Stimulated activated CD8-positive, alpha-beta memory T cell treated with anti-CD3 and anti-CD28 coated beads, Interleukin-7, amount 100 ng/mL, for 1 hour (primary cell): Measurements from ENCODE around the gene TULP3.

Experiments used
- DNase-seq, 2 donors: peaks; one replicate each; pipeline ENCODE4 v3.0.0-alpha.2; 2020; ENCODE audit warnings: low read depth in 2 of 2

The TULP3 gene

DNA sequence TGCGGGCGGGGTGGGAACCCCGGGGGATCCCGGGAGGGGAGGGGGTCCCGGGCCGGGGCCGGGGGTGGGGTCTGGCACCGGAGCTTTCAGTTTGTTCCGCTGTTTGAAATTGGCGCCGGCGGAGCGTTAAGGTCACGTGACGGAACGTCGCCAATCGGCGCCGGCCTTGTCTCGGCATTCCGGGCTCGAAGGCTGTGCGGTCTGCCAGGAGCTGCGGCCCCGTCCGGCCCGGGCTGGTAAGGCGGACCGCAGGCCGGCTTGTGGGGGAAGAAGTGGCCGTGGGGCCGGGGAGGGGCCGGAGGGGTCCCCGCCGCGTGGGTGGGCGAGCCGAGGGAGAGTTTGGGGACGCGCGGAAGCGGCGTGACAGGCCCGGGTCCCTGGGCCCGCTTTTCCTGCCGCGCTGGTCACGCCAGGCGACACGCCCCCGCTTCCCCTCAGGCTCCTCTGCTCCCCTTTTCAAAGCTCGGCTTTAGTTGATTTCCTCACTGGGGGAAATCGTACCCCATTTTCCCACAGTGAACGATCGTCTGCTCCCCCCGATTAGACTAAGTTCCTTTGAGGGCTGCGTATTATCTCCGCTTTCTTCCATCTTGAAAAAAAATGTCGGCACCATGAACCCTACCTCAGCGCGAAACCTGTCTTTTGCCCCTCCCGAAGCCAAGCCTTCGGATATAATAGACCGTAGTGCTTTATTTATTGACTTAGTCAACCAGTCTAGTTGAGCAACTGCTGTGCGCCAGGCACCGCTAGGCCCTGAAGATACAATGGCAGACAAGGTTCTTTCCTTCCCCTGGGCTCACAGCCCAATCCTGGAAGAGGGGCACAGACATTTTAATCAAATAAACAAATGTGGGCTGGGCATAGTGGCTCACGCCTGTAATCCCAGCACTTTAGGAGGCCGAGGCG, 13.4 kb upstream of the TULP3 start, which contains the start of the genes FOXM1 and RHNO1:
TSS of gene FOXM1 (minus strand) at position 128 of the 906 bp plus-strand sequence. CDS start 2,696 bp downstream, outside the sequence.
TSS of gene RHNO1 (plus strand) at position 177 of the 906 bp plus-strand sequence. CDS start 8,144 bp downstream, outside the sequence.
- peak; percentile 75 to 82 for DNase-seq

DNA sequence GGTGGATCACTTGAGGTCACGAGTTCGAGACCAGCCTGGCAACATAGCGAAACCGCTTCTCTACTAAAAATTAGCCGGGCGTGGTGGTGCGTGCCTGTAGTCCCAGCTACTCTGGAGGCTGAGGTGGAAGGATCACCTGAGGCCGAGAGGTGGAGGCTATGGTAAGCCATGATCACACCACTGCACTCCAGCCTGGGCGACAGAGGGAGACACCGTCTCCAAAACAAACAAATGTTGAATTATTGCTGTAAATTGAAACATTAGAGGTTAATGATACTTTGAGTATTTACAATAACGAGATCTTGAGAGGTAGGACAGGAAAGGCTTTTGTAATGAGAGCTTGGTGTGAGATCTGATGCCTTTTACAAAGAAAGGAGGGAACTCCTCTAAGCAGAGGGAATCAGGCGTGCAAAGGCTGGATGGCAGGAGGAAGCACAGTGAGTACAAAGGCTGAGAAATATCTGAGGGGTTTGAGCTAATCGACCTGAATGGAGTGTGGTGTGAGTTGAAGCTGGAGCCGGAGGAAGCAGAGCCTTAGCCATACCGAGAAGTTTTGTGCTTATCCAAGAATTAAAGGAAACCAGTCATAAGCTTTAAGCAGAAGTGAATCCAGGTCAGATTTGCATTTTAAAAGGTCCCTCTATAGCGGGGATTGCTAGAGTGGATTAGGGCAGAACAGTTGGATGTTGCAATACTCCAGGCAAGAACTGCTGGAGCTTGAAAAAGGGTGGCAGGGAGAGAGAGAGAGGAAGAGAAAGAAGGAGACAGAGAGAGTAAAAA, 12.5 kb upstream of the TULP3 start:
- DNase-seq: no peak

DNA sequence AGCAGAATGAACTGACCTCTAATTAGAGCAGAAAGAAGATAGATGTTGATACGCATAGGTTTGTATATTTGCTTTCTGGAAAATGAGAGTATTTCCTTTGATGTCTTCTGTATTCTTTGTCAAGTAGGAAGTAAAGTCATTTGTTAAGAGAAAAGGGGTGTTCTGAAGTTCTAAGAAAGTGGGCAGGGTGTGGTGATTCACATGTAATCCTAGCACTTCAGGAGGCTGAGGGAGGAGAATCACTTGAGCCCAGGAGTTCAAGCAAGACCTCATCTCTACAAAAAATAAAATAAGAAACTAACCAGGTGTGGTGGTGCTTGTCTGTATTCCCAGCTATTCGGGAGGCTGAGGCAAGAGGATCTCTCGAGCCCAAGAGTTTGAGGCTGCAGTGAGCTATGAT, 10.8 kb upstream of the TULP3 start:
- no peak for DNase-seq

DNA sequence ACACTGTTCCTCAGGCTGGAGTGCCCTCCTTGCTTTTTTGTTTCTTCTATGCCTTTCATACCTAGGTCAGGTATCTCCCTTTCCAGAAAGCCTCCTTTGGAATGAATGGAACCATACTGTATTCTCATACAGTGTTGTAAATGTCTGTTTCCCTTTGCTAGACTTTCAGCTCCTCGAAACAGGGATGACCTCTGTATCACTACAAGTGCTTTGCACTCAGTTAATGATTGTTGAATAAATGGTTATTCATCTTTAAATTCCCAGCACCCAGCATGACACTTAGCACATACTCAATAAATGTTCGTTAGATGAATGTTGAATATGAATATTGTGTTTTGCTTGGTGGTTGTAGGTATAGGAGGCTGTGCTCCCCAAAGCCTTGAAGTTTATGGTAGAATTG, 5.9 kb upstream of the TULP3 start:
- DNase-seq: no peak

DNA sequence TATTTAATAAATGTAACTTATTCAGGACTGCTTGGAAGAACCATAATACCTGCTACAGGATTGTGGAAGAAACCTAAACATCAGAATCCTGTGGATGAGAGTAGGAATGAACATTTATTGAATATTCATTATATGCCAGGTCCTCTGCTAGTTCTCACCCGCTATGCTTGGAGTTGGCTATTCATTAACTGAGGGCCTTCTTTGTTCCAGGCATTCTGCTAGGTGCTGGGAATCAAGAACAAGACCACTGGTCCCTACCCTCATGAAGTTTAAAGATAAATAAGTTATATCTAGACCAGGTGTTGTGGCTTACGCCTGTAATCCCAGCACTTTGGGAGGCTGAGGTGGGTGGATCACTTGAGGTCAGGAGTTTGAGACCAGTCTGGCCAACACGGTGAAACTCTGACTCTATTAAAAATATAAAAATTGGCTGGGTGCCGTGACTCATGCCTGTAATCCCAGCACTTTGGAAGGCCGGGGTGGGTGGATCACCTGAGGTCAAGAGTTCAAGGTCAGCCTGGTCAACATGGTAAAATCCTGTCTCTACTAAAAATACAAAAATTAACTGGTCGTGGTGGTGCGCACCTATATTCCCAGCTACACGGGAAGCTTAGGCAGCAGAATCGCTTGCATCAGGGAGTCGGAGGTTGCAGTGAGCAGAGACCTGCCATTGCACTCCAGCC, 3.8 kb upstream of the TULP3 start:
- DNase-seq: no peak

DNA sequence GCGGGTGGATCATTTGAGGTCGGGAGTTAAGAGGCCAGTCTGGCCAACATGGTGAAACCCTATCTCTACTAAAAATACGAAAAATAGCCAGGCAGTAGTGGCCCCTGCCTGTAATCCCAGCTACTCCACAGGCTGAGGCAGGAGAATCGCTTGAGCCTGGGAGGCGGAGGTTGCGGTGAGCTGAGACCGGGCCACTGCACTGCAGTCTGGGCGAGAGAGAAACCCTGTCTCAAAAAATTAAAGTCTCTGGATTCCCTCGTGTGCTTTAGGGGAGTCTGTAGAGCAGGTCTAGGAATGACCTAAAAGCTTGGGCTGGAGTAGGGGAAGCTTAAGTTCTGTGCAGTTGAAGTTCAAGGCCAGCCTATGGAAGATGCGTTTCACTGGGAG, 697 bp upstream of the TULP3 start:
- DNase-seq: no peak

DNA sequence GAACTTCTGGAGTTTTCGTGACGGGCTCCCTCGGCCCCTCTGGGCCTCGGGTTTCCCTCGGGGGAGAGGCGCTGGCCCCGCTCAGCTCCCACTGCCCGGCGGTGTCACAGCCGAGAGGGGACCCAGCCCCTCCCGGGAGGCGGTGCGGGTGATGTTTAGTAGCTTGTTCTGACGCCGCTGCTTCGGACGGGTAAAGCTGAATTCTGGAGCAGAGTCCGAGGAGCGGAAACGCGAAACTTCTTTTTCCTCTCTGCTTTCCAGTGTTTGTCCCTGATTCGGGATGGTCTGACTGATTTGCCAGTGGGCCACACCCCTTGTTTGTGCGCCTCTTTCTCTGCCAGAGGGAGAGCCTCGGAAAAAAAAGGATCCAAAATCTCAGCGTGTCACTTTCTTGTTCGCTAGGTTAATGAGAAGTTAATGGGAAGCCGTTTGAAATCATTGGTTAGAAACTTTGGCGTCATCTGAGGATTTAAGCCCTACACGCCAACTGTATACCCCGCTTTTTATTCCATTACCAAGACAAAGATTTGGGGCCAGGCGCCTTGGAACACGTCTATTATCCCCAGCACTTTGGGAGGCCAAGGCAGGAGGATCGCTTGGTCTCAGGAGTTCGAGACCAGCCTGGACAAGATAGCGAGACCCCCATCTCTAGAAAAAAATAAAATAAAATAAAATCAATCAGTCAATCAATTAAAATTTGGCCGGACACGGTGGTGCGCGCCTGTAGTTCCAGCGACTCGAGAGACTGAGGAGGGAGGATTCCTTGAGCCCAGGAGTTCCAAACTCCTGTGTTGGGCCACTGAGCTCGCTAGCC, 756 bp downstream of the TULP3 start:
- no peak for DNase-seq

DNA sequence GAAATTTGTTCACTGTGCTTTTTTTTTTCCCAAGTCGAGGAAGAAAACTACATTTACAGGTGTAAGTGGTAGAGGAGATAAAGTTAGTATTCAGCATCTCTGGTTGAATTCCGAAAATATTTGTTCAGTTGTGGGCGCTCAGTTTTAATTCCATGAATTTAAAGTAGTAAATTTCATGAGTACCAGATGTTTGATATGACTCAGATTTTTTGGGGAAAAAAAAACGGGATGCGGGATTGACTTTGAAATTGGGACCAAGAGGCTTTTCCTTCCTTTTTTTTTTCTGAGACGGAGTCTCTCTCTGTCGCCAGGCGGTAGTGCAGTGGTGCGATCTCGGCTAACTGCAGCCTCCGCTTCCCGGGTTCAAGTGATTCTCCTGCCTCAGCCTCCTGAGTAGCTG, 1.6 kb downstream of the TULP3 start:
- no peak for DNase-seq

DNA sequence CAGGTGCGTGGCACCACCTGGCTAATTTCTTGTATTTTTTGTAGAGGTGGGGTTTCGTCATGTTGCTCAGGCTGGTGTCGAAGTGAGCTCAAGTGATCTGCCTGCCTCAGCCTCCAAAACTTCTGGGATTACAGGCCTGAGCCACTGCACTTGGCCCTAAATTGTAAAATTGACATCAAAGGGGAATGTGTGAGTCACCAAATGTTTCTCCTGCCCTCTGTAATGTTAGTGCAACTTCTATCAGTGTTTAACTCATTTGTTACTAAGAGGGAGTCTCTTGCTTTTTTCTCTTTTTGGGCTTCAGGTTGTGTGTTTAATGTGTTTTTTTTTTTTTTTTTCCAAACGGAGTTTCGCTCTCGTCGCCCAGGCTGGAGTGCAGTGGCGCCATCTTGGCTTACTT, 2.3 kb downstream of the TULP3 start:
- no peak for DNase-seq

DNA sequence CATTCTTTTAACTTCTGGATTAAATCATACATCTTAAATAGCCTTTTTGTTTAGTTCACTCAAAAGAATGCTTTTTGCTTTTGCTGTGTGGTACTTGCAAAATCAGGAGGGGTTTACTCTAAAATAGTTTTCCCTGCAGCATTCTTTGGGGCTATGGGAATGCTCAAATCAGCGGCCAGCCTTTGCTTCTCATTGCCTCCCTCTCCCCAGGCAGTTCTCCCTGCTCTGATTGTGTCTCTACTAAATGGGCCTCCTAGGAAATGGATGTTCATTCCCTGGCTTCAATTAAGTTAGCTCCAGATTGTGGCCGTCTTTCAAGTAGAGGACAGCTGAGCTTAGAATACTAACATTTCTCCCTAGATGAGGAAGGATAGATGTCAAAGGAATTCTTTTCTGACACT, 4.4 kb downstream of the TULP3 start:
- no peak for DNase-seq

DNA sequence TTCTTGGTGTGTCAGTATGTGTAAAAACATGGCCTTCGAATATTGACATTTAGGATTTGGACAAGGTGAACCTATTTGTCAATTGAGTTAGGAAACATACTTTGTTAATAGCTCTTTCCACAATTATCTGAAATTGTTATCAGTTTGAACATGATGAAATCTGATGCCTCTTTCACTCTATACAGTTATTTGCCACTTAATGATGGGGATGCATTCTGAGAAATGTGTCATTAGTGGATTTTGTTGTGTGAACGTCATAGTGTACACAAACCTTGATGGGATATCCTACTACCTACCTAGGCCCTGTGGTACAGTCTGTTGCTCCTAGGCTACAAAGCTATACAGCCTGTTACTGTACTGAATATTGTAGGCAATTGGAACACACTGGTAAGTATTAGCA, 4.8 kb downstream of the TULP3 start:
- no peak for DNase-seq

DNA sequence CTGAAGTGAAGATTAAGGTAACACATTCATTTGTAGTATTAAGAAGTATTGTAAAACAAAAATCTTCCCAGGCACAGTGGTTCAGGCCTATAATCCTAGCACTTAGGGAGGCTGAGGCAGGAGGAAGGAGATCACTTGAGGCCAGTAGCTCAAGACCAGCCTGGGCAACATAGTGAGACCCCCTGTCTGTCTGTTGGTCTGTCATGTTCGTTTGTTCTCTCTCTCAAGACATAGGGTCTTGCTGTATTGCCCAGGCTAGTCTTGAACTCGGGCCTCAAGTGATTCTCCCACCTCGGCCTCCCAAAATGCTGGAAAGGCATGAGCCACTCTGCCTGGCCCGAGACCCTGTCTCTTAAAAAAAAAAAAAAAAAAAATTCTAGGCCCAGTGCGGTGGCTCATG, 6.7 kb downstream of the TULP3 start:
- DNase-seq: no peak

DNA sequence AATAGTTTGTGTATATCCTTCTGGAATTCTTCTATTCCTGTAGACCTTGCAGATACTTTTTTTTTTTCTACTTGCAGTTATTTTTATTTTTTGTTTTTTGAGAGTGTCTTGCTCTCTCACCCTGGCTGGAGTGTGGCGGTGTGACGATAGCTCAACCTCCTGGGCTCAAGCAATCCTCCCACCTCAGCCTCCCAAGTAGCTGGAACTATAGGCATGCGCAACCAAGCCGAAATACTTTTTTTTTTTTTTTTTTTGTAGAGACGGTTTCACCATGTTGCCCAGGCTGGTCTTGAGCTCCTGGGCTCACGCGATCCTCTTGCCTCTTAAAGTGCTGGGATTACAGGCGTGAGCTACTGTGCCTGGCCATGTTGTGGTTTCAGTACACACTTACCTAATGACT, 10.0 kb downstream of the TULP3 start:
- DNase-seq: no peak

DNA sequence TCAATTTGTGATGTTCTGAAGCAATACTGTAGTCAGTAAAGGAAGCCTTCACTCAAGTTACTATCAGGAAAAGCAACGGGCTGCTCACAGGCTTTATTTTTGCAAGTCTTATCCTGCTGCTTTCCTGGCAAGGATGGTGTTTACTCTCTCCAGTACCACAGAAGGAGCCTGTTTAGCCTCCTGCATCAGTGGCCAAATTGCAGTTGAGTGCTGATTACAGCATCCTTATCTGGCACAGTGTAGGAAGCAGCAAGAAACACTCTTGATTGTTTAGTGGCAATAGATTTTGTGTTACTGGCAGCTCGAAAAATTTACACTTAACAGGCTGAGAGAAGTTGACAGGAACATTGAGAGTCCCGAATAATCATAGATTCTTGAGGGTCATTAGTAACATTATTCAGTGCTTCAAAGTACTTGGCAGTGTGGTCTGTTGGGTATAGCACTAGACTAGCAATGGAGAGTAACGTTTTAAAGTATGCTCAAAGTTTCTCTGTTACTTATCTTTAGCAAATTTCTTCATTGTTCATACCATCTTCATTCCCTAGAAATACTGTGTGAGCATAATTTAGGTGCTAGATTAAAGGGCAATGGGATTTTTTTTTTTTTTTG, 11.7 kb downstream of the TULP3 start:
- DNase-seq: no peak

DNA sequence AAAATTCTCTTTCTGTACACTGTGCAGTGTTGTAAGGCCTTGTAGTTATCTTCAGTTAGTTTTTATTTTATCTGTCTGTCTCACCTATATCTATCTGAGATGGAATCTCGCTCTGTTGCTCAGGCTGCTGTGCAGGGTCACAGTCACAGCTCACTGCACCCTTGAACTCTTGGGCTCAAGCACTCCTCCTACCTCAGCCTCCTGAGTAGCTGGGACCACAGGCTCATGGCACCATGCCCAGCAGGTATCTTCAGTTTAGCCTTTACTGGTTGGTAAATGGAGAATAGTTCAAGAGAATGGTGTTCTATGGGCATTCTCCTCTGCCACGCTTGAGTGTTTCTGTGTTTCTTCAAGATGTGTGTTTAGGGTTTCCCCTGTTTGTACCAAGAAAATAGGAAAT, 13.6 kb downstream of the TULP3 start:
- no peak for DNase-seq

DNA sequence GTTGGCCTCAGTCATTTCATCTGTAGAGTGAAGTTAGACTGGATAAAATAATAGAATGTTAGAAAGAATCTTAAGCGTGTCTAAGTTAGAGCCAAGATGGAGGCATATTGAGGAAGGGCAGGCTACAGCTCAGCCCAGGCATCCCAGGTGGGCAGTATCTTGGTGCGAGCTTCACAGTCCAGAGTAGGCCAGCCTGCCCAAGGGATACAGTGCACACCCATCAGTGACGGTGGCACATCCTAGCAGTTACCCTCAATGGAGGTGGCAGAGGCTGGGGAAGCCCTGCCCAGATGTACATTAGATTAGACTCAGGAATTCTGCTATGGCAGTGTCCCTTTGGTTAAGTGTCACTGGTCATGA, 21.5 kb downstream of the TULP3 start:
- DNase-seq: no peak

DNA sequence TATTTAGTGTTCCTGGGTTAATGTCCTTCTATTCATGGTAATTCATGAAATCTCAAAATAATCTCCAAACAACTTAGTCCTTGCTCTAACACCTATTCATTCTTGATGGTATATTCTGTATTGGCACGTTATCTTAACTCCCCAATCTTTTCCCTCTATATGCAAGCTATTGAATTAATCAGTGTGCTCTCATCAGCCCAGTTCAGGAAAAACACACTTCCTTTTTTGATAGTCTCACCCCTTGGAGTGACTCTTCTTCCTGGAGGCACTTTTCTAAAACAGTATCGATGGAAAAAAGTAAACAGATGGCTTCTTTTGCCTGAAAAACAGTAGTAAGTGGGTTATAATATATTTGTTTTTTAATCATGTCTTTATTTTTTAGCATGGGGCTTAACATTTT, 28.6 kb downstream of the TULP3 start:
- no peak for DNase-seq

DNA sequence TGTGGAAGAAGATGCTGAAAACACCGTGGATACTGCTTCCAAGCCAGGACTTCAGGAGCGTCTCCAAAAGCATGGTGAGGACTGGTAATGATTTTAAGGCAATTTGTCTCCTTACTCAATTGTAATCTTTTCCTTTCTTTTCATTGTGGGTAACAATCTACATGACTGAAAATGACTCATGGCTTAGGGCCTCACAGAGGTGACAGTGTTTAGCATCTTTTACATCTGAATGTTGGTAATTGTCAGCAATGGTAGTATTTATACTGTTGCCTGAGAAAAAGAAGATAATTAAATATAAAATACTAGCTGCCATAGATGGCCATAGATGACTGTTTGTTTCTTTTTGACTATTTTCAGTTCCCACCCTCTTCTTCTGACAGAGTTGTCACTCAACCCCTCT, 31.6 kb downstream of the TULP3 start:
- DNase-seq: no peak

DNA sequence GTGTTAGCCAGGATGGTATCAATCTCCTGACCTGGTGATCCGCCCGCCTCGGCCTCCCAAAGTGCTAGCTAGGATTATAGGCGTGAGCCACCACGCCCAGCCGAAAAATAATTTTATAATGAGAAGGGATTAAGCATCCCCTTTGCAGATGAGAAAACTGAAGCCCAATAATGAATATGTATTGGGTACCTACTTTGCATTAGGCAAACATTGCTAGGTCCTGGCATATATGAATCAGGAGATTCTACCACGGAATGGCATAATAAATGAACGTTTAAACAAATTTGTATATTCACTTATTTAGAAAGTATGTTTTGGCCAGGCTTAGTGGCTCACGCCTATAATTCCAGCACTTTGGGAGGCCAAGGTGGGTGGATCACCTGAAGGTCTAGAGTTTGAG, 32.4 kb downstream of the TULP3 start:
- DNase-seq: no peak

DNA sequence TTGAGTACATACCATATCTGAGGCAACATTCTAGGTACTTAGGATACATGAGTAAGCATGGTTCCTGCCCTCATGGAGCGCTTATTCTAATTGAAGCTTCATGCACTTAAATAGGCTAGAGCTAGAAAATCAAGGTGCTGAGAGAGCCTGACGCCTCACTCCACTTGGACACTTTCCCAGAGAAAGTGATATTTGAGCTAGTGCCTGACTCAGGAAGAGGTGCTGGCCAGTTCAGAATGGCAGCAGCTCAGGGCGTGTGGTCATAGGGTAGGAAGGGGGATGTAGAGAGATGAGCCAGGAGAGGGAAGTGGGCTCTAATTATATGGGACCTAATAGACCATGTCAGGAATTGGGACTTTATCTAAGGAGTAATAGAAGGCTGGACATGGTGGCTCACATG, 33.3 kb downstream of the TULP3 start:
- DNase-seq: no peak

DNA sequence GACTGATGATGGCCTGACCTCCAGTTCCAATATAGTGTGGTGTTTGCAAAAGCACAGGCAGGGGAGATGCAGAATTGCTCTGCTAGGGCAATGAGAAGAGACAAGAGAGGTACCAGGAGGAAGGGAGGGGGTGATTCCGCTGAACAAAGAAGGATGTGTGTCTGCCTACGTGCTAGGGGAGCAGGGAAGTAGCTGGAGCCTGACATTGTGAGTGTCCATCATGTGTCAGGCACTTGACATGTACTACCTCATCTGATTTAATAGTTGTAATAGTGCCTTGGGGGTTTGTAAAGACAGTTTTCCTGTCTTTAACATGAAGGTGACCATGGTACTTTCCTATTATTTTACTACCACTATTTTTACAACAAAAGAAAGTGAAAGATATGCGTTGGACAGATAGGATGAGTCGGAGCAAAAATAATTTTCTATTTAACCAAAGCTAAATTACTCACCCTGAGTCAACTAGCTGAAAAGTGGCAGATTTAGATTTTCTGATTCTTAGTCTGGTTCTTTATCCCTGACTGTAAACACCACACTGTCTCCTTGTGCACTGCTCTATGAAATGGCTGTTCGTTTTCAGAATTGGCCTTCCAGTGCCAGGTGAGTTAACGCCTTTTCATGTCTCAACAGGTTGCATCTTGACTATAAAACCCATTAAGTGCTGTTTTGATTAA, 34.8 kb downstream of the TULP3 start:
- no peak for DNase-seq
